Activated T-cell treated with anti-CD3 and anti-CD28 coated beads, Interleukin-2, amount 50 U/mL, for 1 hour (primary cell): ENCODE results near the gene SMG9.
"Not testable (repeated sequence)": the region's sequence is repeated elsewhere in the genome, so short reads cannot be mapped to it uniquely, and the experiment has no call there.

Experiments used
- DNase-seq: peaks from one replicate; pipeline ENCODE4 v3.0.0-alpha.2; 2020

SMG9 gene

DNA sequence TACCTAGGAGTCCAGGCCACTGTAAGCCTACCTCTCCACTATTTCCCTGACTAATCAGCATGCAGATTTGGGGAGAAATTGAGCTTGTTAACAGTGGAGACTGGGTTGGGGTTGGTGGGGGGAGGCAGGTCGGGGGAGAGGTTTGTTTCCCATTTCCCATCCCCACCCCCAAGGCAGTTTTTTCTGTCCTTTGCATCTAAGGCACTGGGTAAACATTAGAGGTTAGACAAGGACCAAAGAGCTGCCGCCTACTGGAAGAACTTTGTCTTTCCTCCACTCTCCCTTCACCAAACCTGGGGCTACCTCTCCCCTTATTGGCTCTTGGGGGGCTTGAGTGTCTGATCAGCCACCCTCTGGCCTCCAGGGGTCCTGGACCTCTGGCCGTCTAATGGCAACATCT, 25.1 kb upstream of the SMG9 start:
- DNase-seq: no peak

GRCh38 chr19:43779147-43779819, 24.5 kb upstream of the SMG9 start:
- no peak for DNase-seq

- no peak for DNase-seq
Observed at GRCh38 chr19:43778651-43779050, 23.9 kb upstream of the SMG9 start.

DNA sequence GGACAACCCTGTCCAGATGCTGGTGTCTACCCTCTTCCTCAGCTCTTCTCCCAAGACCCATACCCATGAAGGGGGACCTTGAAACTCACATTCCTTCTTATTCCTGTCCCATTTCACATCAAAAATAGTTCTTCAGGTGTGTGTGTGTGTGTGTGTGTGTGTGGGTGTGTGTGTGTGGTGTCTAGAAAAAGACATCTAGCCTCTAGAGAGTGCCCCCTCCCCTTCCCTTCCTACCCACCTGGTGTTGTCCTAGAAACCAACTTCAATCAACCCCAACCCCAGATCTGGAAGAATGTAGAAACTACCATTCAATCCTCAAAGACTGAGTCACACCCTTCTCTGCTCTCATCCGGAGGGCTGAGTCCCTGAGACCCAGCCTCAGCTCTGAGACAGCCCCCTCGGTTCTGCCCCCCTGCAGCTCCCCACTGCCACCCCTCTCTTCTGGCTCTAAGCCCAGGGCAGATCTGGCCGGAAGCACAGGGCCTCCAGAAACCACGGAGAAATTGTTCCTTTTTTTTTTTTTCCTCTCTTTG, 22.5 kb upstream of the SMG9 start:
- DNase-seq: peak; percentile 46

DNA sequence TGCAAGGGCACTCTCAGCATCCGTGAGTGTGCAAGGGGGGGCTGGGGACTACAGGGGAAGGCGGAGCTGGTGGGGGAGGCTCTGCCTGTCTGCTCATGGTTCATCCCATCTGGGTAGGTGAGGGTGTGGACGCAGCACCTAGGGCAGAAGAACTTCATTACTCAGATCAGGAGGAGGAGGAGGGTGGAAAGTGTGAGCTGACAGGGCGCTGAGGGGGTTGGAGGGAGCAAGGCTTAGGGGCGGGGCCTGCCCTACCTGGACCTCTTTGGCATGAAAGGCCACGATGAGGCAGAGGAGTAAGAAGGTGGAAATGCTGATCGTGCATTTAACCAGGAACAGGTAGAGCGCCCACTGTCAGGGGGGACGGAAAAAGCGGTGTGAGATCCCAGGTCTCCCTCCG, 21.5 kb upstream of the SMG9 start:
- peak; percentile 34 for DNase-seq

GRCh38 chr19:43775299-43775890, 20.6 kb upstream of the SMG9 start:
- no peak for DNase-seq

- not testable (repeated sequence) for DNase-seq
Observed at GRCh38 chr19:43774940-43775258, 20.1 kb upstream of the SMG9 start.

GRCh38 chr19:43774103-43774939, 19.6 kb upstream of the SMG9 start:
- DNase-seq: no peak

- no peak for DNase-seq
Observed at GRCh38 chr19:43773725-43774102, 19.0 kb upstream of the SMG9 start.

- DNase-seq: no peak
Observed at GRCh38 chr19:43769256-43769655, 14.5 kb upstream of the SMG9 start.

DNA sequence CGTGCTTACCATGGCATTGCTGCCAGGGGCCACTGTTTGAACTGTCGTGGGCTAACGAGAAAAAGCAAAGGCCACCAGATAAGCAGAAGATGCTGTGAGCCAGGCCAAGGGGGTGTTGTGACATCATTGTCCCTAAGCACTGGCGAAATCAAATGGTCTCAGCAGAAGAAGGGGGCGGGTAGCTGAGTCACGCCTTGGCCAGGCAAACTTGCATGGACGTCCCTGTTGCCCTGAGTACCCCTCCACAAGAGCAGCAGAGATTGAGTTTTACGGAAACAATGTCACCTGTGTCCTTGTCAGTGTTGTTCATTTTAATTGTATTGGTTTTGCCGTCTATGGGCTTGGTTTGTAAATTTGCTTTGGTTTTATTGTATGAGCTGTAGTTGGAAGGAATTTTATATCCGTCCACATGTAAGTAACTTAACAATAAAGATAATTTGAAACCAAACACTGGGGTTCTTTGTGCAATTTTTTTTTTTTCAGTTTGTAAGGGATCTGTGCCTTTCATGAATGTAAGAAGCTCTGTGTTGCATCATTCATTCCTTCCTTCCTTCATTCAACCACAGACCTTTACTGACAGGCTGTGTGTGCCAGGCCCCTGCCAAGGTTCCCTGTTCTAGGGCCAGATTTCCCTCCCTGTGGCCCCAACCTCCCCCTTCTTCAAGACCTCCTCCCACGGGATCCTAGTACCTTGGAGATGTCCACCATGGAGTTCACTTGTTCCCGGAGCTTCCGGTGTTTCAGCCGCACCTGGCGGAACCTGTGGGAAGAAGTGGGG, 13.7 kb upstream of the SMG9 start:
- no peak for DNase-seq

GRCh38 chr19:43767818-43768217, 13.1 kb upstream of the SMG9 start:
- no peak for DNase-seq

GRCh38 chr19:43767316-43767715, 12.6 kb upstream of the SMG9 start:
- no peak for DNase-seq

- no peak for DNase-seq
Observed at GRCh38 chr19:43766755-43767043, 11.9 kb upstream of the SMG9 start.

DNA sequence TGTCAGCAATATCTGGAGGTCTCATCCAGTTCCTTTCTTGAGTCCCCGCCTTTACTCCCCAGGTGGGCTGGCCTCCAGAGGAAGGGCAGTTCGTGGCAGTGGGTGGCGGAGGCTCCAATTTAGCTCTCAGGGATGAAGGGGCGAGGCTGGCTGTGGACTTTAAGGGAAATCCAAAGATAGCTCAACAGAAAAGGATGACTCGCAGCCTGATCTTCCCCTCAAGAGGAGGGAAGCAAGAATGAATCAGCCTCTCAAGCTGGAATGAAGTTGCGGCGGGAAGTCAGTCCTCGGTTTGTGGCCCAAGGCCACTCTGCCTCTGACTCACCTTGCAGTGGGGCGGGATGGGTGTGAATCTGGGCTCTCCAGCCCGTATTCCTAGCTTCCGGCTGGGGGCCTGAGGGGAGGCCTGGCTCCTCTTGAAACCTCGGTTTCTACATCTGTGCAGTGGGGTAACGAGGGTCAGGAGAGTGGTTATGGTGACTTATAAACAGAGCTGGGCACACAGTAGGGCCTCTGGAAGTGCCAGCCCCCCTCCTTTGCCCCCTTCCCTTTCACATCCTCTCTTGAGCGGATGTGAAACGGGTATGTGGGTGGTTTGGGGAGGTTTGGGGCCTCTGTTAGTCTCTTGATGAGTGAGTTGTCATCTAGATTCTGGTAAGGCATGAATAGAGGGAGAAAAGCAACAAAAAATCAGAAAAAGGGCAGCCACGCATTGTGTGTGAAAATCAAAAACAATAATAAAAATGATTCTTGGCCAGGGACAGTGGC, 10.5 kb upstream of the SMG9 start:
- peak; percentile 64 for DNase-seq

GRCh38 chr19:43764684-43765083, 9.9 kb upstream of the SMG9 start:
- DNase-seq: not testable (repeated sequence)

DNA sequence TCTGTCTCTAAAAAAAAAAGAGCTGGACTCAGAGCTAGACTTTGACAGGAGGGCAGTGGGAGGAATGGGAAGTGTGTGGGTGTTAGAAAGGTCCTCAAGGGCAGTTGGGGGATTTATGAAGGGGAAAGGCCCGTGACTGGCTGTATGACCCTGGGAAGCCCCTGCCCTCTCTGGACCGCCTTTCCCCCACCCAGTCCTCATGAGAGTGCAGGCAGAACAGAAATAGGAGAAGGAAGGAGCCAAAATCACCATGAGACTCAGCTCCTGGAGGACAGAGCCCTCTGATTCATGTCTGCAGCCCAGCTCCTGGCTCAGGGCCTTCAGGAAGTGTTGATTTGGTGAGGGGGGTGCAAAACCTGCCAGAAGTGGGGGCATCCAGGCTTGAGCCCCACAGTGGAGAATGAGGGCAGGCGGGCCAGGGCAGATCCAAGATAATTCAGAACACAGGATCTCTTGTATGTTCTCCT, 8.7 kb upstream of the SMG9 start:
- no peak for DNase-seq

DNA sequence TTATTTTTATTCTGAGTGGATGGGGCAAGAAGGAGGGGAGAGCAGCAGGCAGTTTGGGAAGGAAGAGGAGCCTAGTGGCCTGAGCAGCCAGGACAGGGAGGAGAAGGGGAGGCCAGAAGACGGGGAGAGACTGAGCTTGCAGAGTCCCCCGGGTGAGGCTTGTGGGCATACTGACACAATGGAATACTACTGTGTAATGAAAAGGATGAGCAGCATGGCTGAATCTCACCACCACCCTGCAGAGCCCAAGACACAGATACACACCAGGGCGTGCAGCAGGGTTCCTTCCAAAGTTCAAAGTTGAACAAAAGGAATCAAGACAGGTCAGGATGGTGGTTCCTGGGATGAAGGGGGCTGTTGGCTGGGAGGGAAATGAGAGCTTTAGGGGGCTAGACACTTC, 8.1 kb upstream of the SMG9 start:
- no peak for DNase-seq

DNA sequence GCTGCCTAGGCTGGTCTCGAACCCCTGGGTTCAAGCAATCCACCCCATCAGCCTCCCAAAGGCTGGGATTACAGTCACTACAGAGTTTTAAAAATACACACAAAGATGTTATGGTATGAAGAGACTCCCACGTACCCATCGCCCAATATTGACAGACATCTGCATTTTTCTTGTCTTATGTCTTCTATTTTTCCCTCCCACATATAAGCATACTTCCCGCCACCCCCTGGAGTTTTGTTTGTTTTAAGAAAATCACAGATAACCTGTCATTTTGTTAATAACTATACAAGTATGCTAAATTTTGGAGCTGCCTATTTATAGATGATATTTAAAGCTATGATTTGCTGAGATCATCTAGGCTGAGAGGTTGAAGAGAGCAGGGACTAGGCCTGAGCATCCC, 6.2 kb upstream of the SMG9 start:
- DNase-seq: no peak

DNA sequence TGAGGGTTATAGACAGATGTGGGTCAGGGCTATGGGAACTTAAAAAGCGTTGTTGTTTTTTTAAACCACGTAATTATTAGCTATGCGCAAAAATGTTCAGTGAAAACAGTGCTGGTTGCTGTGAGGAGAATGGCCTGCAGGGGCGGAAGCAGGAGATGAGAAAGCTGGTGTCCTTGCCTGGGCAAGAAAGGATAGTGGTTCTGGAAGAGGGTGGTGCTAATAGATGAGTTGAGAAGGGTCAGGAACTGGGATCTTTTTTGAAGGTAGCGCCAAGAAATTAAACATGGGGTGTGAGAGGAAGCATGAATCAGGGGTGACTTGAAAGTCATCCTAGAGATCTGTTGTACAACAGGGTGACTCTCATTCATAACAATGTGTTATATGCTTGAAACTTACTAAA, 4.8 kb upstream of the SMG9 start:
- DNase-seq: no peak

- DNase-seq: peak; percentile 73
Observed at GRCh38 chr19:43755256-43755801, 567 bp upstream of the SMG9 start.

DNA sequence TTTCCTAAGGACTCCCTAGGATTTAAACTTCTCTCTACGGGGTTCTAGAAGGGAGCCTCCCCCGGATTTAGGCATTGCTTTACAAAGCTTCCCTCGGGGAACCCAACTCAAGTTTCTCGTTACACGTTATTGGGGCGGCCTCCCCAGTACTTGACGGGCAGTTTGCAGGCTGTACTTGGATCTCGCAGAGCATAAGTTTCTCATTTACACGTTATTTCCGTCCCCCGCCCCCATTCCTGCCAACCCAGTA, 584 bp downstream of the SMG9 start:
- DNase-seq: no peak
